ENCODE data around the gene TSPEAR.
"Not testable (repeated sequence)": the region's sequence is repeated elsewhere in the genome, so short reads cannot be mapped to it uniquely, and the experiment has no call there.

The TSPEAR gene

GRCh38 chr21:44606495-44606894 lies 104.9 kb downstream of the TSPEAR start:
- no peak overlapping the region for H3K9ac ChIP-seq (ENCODE audit: low read depth, low read length)
- H3K27ac ChIP-seq (ENCODE audit: low read depth, low read length): no peak overlapping the region
- WGBS: 91% methylated on average over 4 of the region's 4 CpGs
- H3K4me3 ChIP-seq (ENCODE audit: low read length): no peak overlapping the region
- H3K27me3 ChIP-seq (ENCODE audit: insufficient read depth, low read length): no peaks in the 10 kb centered on the region
- H3K36me3 ChIP-seq (ENCODE audit: insufficient read depth, low read length): no peaks in the 10 kb centered on the region
- H3K9me3 ChIP-seq (ENCODE audit: insufficient read depth, low read depth, low read length): peaks cover 13% of the 10 kb centered on the region
- no peaks in the 10 kb centered on the region for H3K4me1 ChIP-seq (ENCODE audit: insufficient read depth, low read length)

- peaks cover 3% of the 10 kb centered on the region; the same call in 1 of the 2 replicates for H3K9me3 ChIP-seq (ENCODE audit: insufficient read depth, low read depth, low read length)
- no peaks in the 10 kb centered on the region for H3K4me1 ChIP-seq (ENCODE audit: insufficient read depth, low read length)
- no peak overlapping the region for H3K9ac ChIP-seq (ENCODE audit: low read depth, low read length)
- no peaks in the 10 kb centered on the region for H3K36me3 ChIP-seq (ENCODE audit: insufficient read depth, low read length)
- no peak overlapping the region for H3K4me3 ChIP-seq (ENCODE audit: low read length)
- no peaks in the 10 kb centered on the region for H3K27me3 ChIP-seq (ENCODE audit: insufficient read depth, low read length)
- WGBS: 94% methylated on average over 8 of the region's 8 CpGs
- H3K27ac ChIP-seq (ENCODE audit: low read depth, low read length): no peak overlapping the region
These were observed 107.5 kb downstream of the TSPEAR start for GRCh38 chr21:44603911-44604310.

DNA sequence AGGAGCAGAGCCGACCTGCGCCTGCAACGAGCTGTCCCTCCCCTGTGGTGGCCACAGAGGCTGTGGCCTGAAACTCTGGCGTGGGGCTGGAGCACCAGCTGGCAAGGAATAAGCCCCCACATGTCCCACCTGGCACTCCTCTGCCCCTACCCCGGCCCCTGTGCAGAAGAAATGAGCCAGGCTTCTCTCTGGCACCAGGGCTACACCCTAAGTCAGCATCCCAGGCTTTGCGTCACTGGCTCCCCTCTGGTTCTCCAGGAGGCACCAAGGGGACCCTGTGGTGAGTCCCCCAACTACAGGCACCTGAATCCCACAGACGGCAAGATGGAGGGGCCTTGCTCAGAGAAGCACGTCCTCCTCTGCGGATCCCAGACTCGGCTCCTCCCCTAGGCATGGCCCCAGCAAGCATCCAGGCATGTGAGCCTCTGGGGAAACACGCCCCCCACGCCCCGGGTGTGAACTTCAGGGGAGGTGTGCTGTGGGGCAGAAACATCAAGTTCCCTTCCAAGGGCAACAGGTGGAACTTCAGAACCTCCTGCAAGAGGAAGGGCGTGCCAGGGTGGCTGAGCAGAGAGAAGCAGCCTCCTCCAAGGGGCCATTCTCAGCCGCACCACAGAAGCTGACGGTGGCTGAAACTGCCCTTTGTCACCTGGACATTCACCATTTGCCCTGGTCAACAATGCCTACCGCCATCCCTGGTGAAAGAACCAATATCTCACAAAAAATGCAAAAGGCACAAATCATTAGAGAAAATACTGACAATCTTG lies 108.1 kb downstream of the TSPEAR start:
- 68% methylated on average over 17 of the region's 17 CpGs for WGBS
- no peaks in the 10 kb centered on the region for H3K27me3 ChIP-seq (ENCODE audit: insufficient read depth, low read length)
- peaks cover 3% of the 10 kb centered on the region; the same call in 1 of the 2 replicates for H3K9me3 ChIP-seq (ENCODE audit: insufficient read depth, low read depth, low read length)

DNA sequence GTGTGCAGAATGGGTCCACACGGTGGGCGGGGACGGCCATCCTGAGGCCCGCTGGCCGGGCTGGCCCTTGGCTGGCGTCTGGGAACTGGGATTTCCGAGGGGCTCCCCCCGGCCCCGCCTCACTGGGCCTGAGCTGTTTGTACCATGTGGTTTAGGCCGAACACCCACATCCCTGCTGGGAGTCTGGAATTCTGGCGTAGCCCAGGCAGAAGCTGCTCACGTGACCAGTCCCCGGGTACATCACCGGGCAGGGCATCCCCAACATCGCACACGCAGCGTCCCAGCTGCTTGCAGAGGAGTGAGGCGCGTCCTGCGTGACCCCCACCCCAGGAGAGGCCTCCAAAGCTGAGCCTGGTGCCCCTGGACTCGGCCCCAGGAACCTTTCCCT lies 108.9 kb downstream of the TSPEAR start:
- 88% methylated on average over 20 of the region's 21 CpGs for WGBS
- H3K27ac ChIP-seq (ENCODE audit: low read depth, low read length): no peak overlapping the region
- H3K9ac ChIP-seq (ENCODE audit: low read depth, low read length): no peak overlapping the region
- H3K27me3 ChIP-seq (ENCODE audit: insufficient read depth, low read length): no peaks in the 10 kb centered on the region
- peaks cover 12% of the 10 kb centered on the region for H3K4me1 ChIP-seq (ENCODE audit: insufficient read depth, low read length)
- H3K4me3 ChIP-seq (ENCODE audit: low read length): no peak overlapping the region
- no peaks in the 10 kb centered on the region for H3K36me3 ChIP-seq (ENCODE audit: insufficient read depth, low read length)
- H3K9me3 ChIP-seq (ENCODE audit: insufficient read depth, low read depth, low read length): peaks cover 3% of the 10 kb centered on the region; the same call in 1 of the 2 replicates

More for the DNA sequence above, 108.1 kb downstream of the TSPEAR start:
- Histone ChIP-seq H3K36me3 (ENCODE audit: insufficient read depth, low read length) (no peaks in the 10 kb centered on the region), H3K4me1 (ENCODE audit: insufficient read depth, low read length) (peaks cover 5% of the 10 kb centered on the region), H3K4me3 (ENCODE audit: low read length) (no peak overlapping the region), H3K9ac (ENCODE audit: low read depth, low read length) (no peak overlapping the region), H3K27ac (ENCODE audit: low read depth, low read length) (no peak overlapping the region)

GRCh38 chr21:44601596-44602462 lies 109.5 kb downstream of the TSPEAR start:
- no peaks in the 10 kb centered on the region for H3K27me3 ChIP-seq (ENCODE audit: insufficient read depth, low read length)
- H3K36me3 ChIP-seq (ENCODE audit: insufficient read depth, low read length): no peaks in the 10 kb centered on the region
- H3K9me3 ChIP-seq (ENCODE audit: insufficient read depth, low read depth, low read length): peaks cover 3% of the 10 kb centered on the region; the same call in 1 of the 2 replicates
- H3K27ac ChIP-seq (ENCODE audit: low read depth, low read length): no peak overlapping the region
- no peak overlapping the region for H3K9ac ChIP-seq (ENCODE audit: low read depth, low read length)
- 87% methylated on average over 23 of the region's 23 CpGs for WGBS
- no peak overlapping the region for H3K4me3 ChIP-seq (ENCODE audit: low read length)
- peaks cover 13% of the 10 kb centered on the region for H3K4me1 ChIP-seq (ENCODE audit: insufficient read depth, low read length)

- not testable (repeated sequence) for H3K9me3 ChIP-seq (ENCODE audit: insufficient read depth, low read depth, low read length); H3K9ac ChIP-seq (ENCODE audit: low read depth, low read length); H3K4me3 ChIP-seq (ENCODE audit: low read length); H3K27me3 ChIP-seq (ENCODE audit: insufficient read depth, low read length); H3K36me3 ChIP-seq (ENCODE audit: insufficient read depth, low read length); H3K27ac ChIP-seq (ENCODE audit: low read depth, low read length)
- H3K4me1 ChIP-seq (ENCODE audit: insufficient read depth, low read length): peaks cover 13% of the 10 kb centered on the region
- 88% methylated on average over 10 of the region's 10 CpGs for WGBS
These were observed 110.3 kb downstream of the TSPEAR start for GRCh38 chr21:44601091-44601490.

- not testable (repeated sequence) for H3K27ac ChIP-seq (ENCODE audit: low read depth, low read length); H3K9ac ChIP-seq (ENCODE audit: low read depth, low read length); H3K9me3 ChIP-seq (ENCODE audit: insufficient read depth, low read depth, low read length); H3K36me3 ChIP-seq (ENCODE audit: insufficient read depth, low read length); H3K4me3 ChIP-seq (ENCODE audit: low read length); H3K27me3 ChIP-seq (ENCODE audit: insufficient read depth, low read length)
- WGBS: 90% methylated on average over 21 of the region's 23 CpGs
- peaks cover 13% of the 10 kb centered on the region for H3K4me1 ChIP-seq (ENCODE audit: insufficient read depth, low read length)
These were observed 111.0 kb downstream of the TSPEAR start, which contains the start of gene KRTAP10-7 for GRCh38 chr21:44600118-44600978. KRTAP10-7 (plus strand) TSS chr21:44600597; CDS start chr21:44600622, 25 bp downstream.

- H3K4me1 ChIP-seq (ENCODE audit: insufficient read depth, low read length): peaks cover 13% of the 10 kb centered on the region
- no peak overlapping the region for H3K27ac ChIP-seq (ENCODE audit: low read depth, low read length)
- H3K4me3 ChIP-seq (ENCODE audit: low read length): no peak overlapping the region
- WGBS: 81% methylated on average over 8 of the region's 8 CpGs
- H3K9ac ChIP-seq (ENCODE audit: low read depth, low read length): no peak overlapping the region
- H3K36me3 ChIP-seq (ENCODE audit: insufficient read depth, low read length): no peaks in the 10 kb centered on the region
- H3K9me3 ChIP-seq (ENCODE audit: insufficient read depth, low read depth, low read length): no peaks in the 10 kb centered on the region
- no peaks in the 10 kb centered on the region for H3K27me3 ChIP-seq (ENCODE audit: insufficient read depth, low read length)
These were observed 111.9 kb downstream of the TSPEAR start for GRCh38 chr21:44599264-44600029.

- Histone ChIP-seq H3K27ac (ENCODE audit: low read depth, low read length) (peak overlapping the region; percentile 25; the same call in 1 of the 2 replicates), H3K9me3 (ENCODE audit: insufficient read depth, low read depth, low read length) (no peaks in the 10 kb centered on the region), H3K4me1 (ENCODE audit: insufficient read depth, low read length) (peaks cover 17% of the 10 kb centered on the region), H3K36me3 (ENCODE audit: insufficient read depth, low read length) (no peaks in the 10 kb centered on the region), H3K4me3 (ENCODE audit: low read length) (no peak overlapping the region), H3K9ac (ENCODE audit: low read depth, low read length) (peak overlapping the region; percentile 43), H3K27me3 (ENCODE audit: insufficient read depth, low read length) (no peaks in the 10 kb centered on the region)
- WGBS: 64% methylated on average over 11 of the region's 11 CpGs
These were observed 113.3 kb downstream of the TSPEAR start for GRCh38 chr21:44598061-44598460.

DNA sequence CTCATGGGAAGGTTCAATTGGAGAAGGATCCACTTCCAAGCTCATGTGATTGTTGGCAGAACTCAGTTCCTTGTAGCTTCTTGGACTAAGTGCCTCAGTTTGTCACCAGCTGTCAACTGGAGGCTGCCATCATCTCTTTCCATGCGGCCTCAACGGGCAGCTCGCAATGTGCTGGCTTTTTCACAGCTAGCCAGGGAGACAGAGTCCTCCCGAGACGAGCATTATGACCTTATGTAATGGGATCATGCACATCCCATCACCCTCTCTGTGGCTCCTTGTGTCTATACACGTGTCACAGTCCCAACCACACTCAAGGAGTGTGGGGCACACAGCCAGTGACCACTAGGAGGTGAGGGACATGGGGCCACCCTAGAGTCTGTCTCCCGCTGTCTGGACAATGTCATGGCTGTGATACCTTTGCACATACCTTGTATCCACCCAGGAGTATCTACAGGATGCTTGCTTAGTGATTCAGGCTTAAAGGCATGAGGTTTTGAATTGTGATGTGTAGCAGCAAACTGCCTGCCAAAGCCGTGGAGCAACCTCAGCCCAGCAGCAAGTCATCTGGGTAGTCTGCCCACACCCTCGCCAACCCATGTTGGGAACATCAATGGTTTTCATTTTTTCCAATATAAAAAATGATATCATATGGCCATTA lies 115.2 kb downstream of the TSPEAR start:
- WGBS: 97% methylated on average over 9 of the region's 9 CpGs

More for the DNA sequence above, 115.2 kb downstream of the TSPEAR start:
- Histone ChIP-seq H3K27me3 (ENCODE audit: insufficient read depth, low read length) (no peaks in the 10 kb centered on the region), H3K9me3 (ENCODE audit: insufficient read depth, low read depth, low read length) (no peaks in the 10 kb centered on the region), H3K9ac (ENCODE audit: low read depth, low read length) (no peak overlapping the region), H3K4me3 (ENCODE audit: low read length) (no peak overlapping the region), H3K4me1 (ENCODE audit: insufficient read depth, low read length) (peaks cover 19% of the 10 kb centered on the region), H3K27ac (ENCODE audit: low read depth, low read length) (no peak overlapping the region), H3K36me3 (ENCODE audit: insufficient read depth, low read length) (no peaks in the 10 kb centered on the region)

Data from HUES64 (cell line).